Loucy (cell line): ENCODE data around the gene INO80D.

Experiments
- CTCF ChIP-seq: fragments of 200-600 bp; sonication (generic); conservative IDR thresholded peaks from 2 replicates; pipeline ENCODE4 v1.5.1; 2014; ENCODE audit warnings: mild to moderate bottlenecking, antibody characterized with exemption, low read length
- EZH2phosphoT487 ChIP-seq: fragments of 200-600 bp; IDR thresholded peaks from 2 replicates; pipeline ENCODE4 v1.6.1; 2018; ENCODE audit warnings: antibody characterized with exemption, mild to moderate bottlenecking, moderate library complexity, borderline replicate concordance

GRCh38 chr2:206023183-206023582 lies 62.8 kb downstream of the INO80D start:
- TF ChIP-seq CTCF (peak; percentile 34; the same call in 1 of the 2 replicates), EZH2phosphoT487 (no peak)
